ENCODE measurements around the gene STK38. TPM values are rescaled to one million over a fixed set of nuclear protein-coding genes. Genes with fewer than 3 reads are reported as not detected.

STK38 gene
- total RNA-seq, 4 donors from 2014 or later: 20.5 to 51.0 (median 40.6) TPM

- H3K36me3 ChIP-seq: peaks cover 4 to 72% of the 10 kb centered on the region in 2 donors
- H3K27me3 ChIP-seq: no peaks in the 10 kb centered on the region
- ATAC-seq: no peak
- no peak overlapping the region for H3K27ac ChIP-seq
- no peak overlapping the region for H3K4me3 ChIP-seq
- peaks cover 0 to 19% (median 0%) of the 10 kb centered on the region in 3 donors for H3K4me1 ChIP-seq
- WGBS, 2 donors (ENCODE audit: low coverage in 1 of 2): 81 to 89% methylated on average over 2 of the region's 2 CpGs
- H3K9me3 ChIP-seq: no peaks in the 10 kb centered on the region
- TF ChIP-seq EP300 (IDR thresholded peaks at IDR 0.05) (no peak), POLR2AphosphoS5 (IDR thresholded peaks at IDR 0.05) (no peak), CTCF (IDR thresholded peaks at IDR 0.05) (no peak), POLR2A (IDR thresholded peaks at IDR 0.05) (no peak)
Observed at GRCh38 chr6:36525346-36525745, 21.9 kb downstream of the STK38 start.

DNA sequence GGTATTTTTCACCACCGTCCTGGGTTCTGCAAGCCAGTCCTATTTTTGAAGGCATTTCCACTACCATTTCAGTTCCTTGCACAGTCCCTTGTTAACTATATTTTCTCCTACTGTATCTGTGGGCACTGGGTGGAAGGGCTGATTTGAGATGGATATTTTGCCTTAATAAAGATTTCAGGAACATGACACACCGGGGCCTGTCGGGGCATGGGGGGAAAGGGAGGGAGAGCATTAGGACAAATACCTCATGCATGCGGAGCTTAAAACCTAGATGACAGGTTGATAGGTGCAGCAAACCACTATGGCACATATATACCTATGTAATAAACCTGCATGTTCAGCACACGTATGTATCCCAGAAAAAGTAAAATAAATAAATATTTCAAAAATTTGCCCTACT lies 22.4 kb downstream of the STK38 start:
- Histone ChIP-seq H3K36me3 (peaks cover 4 to 72% of the 10 kb centered on the region in 2 donors), H3K27ac (no peak overlapping the region), H3K27me3 (no peaks in the 10 kb centered on the region), H3K4me1 (peaks cover 0 to 19% (median 0%) of the 10 kb centered on the region in 3 donors), H3K4me3 (no peak overlapping the region), H3K9me3 (no peaks in the 10 kb centered on the region)
- 83 to 88% methylated on average over 2 to 5 of the region's 5 CpGs for WGBS, 2 donors (ENCODE audit: low coverage in 1 of 2)
- no peak for ATAC-seq
- TF ChIP-seq CTCF (IDR thresholded peaks at IDR 0.05) (no peak), EP300 (IDR thresholded peaks at IDR 0.05) (no peak), POLR2AphosphoS5 (IDR thresholded peaks at IDR 0.05) (no peak), POLR2A (IDR thresholded peaks at IDR 0.05) (no peak)

DNA sequence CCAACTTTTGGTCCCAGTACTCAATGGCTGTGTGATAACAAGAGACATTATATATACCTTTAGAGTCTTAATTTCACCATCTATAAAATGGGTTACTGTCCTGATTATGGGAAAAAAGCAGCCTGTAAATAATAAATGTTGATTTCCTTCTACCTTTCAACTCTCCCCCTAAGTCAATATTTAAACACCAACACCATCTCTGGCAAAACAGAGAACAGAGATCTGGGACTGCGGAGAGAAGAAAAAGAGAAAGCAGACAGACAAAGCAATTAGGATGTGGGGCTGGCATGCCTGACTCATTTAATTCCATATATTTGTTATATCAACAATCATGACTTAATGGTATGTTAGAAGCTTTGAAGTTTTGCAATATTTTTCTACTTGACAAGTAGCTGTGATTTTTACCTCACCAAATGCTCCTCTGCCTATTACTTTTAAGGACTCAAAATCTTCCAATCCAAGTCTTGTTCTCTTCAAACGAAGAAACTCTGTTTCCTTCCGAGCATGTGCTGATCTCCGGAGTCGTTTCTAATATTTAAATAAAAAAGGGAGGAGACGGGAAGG lies 23.3 kb downstream of the STK38 start:
- peaks cover 4 to 78% of the 10 kb centered on the region in 2 donors for H3K36me3 ChIP-seq
- peaks cover 0 to 19% (median 0%) of the 10 kb centered on the region in 3 donors for H3K4me1 ChIP-seq
- H3K27me3 ChIP-seq: no peaks in the 10 kb centered on the region
- no peak for ATAC-seq
- no peaks in the 10 kb centered on the region for H3K9me3 ChIP-seq
- no peak overlapping the region for H3K4me3 ChIP-seq
- no peak for TF ChIP-seq POLR2AphosphoS5 (IDR thresholded peaks at IDR 0.05)
- TF ChIP-seq CTCF (IDR thresholded peaks at IDR 0.05): no peak
- TF ChIP-seq POLR2A (IDR thresholded peaks at IDR 0.05): no peak
- TF ChIP-seq EP300 (IDR thresholded peaks at IDR 0.05): no peak
- WGBS, 2 donors (ENCODE audit: low coverage in 1 of 2): 77 to 91% methylated on average over 6 of the region's 6 CpGs
- H3K27ac ChIP-seq: no peak overlapping the region

GRCh38 chr6:36523451-36523850 lies 23.8 kb downstream of the STK38 start:
- TF ChIP-seq CTCF (IDR thresholded peaks at IDR 0.05): no peak
- TF ChIP-seq EP300 (IDR thresholded peaks at IDR 0.05): no peak
- TF ChIP-seq POLR2AphosphoS5 (IDR thresholded peaks at IDR 0.05): no peak
- no peak for TF ChIP-seq POLR2A (IDR thresholded peaks at IDR 0.05)
- Histone ChIP-seq H3K4me3 (no peak overlapping the region), H3K36me3 (peaks cover 4 to 82% of the 10 kb centered on the region in 2 donors), H3K27me3 (no peaks in the 10 kb centered on the region), H3K27ac (no peak overlapping the region), H3K9me3 (no peaks in the 10 kb centered on the region), H3K4me1 (peaks cover 0 to 14% (median 0%) of the 10 kb centered on the region in 3 donors)
- WGBS, 2 donors (ENCODE audit: low coverage in 1 of 2): 89 to 100% methylated on average over 3 of the region's 8 CpGs
- ATAC-seq: no peak

DNA sequence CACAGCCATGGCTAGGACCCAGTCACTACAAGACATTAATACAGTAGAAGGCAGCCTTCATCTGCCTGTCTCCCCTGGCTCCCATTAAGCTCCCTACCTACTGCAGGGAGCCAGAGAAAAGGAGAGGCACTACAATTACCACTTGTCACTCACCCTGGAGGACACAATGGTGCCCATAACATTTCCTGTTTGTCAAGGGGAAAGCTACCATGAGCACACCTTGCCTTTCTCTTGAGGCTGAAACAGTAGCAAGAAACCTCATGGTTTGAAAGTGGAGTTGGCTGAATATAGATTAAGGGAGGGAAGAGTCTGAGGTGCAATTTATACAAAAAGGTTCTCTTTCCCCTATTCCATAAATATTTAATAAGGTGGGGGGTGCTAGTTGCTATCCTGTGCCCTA lies 27.9 kb downstream of the STK38 start:
- Histone ChIP-seq H3K9me3 (no peaks in the 10 kb centered on the region), H3K4me1 (peaks cover 0 to 6% (median 0%) of the 10 kb centered on the region in 3 donors), H3K27ac (no peak overlapping the region), H3K36me3 (peaks cover 4 to 99% of the 10 kb centered on the region in 2 donors), H3K4me3 (no peak overlapping the region), H3K27me3 (no peaks in the 10 kb centered on the region)
- ATAC-seq: no peak
- TF ChIP-seq POLR2AphosphoS5 (IDR thresholded peaks at IDR 0.05) (no peak), POLR2A (IDR thresholded peaks at IDR 0.05) (no peak), EP300 (IDR thresholded peaks at IDR 0.05) (no peak), CTCF (IDR thresholded peaks at IDR 0.05) (no peak)

Measured in gastroesophageal sphincter (tissue), 4 donors.